HepG2 (cell line): ENCODE results near the gene C20orf204. TPM values are rescaled to one million over a fixed set of nuclear protein-coding genes. Genes with fewer than 3 reads are reported as not detected.

ENCODE experiments used
- ARNT2 ChIP-seq: sonication (generic); formaldehyde crosslinking; IDR thresholded peaks from 2 replicates; pipeline ENCODE4 v1.8.0; 2022; ENCODE audit warnings: mild to moderate bottlenecking, low read depth, missing genetic modification reagents, moderate library complexity
- CHD4 ChIP-seq: fragments of 200-600 bp; sonication (generic); IDR thresholded peaks from 2 replicates; pipeline ENCODE4 v1.7.0; 2017; ENCODE audit warnings: mild to moderate bottlenecking, low read length, borderline replicate concordance
- FIP1L1 ChIP-seq: fragments of 200-400 bp; formaldehyde crosslinking; IDR thresholded peaks from 2 replicates; pipeline ENCODE4 v1.6.1; 2018; ENCODE audit warnings: low read depth, mild to moderate bottlenecking, low read length, moderate library complexity, borderline replicate concordance; ENCODE audit not compliant: insufficient read depth
- FOXM1 ChIP-seq: sonication (generic); formaldehyde crosslinking; IDR thresholded peaks from 2 replicates; pipeline ENCODE4 v1.5.0; 2020; ENCODE audit warnings: missing genetic modification reagents
- HOXA5 ChIP-seq: sonication (generic); formaldehyde crosslinking; IDR thresholded peaks from 2 replicates; pipeline ENCODE4 v1.4.0; 2020; ENCODE audit warnings: missing genetic modification reagents
- KAT2B ChIP-seq: fragments of 150-350 bp; IDR thresholded peaks from 2 replicates; pipeline ENCODE4 v1.6.1; 2014; ENCODE audit warnings: low read depth, low read length, borderline replicate concordance
- KLF12 ChIP-seq: sonication (generic); formaldehyde crosslinking; IDR thresholded peaks from 2 replicates; pipeline ENCODE4 v1.4.0; 2020; ENCODE audit warnings: missing genetic modification reagents, borderline replicate concordance
- MAF1 ChIP-seq: sonication (generic); formaldehyde crosslinking; IDR thresholded peaks from 2 replicates; pipeline ENCODE4 v1.5.0; 2020; ENCODE audit warnings: missing genetic modification reagents, borderline replicate concordance
- MEIS2 ChIP-seq: sonication (generic); formaldehyde crosslinking; IDR thresholded peaks from 2 replicates; pipeline ENCODE4 v1.9.0; 2021; ENCODE audit warnings: mild to moderate bottlenecking, missing genetic modification reagents
- RARA ChIP-seq: IDR thresholded peaks from 2 replicates; pipeline ENCODE4 v1.6.1; 2016; ENCODE audit warnings: missing genetic modification reagents, missing compliant biosample characterization
- THAP7 ChIP-seq: sonication (generic); formaldehyde crosslinking; IDR thresholded peaks from 2 replicates; pipeline ENCODE4 v1.8.1; 2023; ENCODE audit warnings: mild to moderate bottlenecking, missing genetic modification reagents
- ZNF296 ChIP-seq: sonication (generic); formaldehyde crosslinking; conservative IDR thresholded peaks from 2 replicates; pipeline ENCODE4 v1.5.0; 2020; ENCODE audit warnings: mild to moderate bottlenecking, missing genetic modification reagents
- ZNF552 ChIP-seq: sonication (generic); formaldehyde crosslinking; IDR thresholded peaks from 2 replicates; pipeline ENCODE4 v1.9.0; 2022; ENCODE audit warnings: missing genetic modification reagents, mild to moderate bottlenecking, borderline replicate concordance
- ZNF567 ChIP-seq: sonication (generic); formaldehyde crosslinking; IDR thresholded peaks from 2 replicates; pipeline ENCODE4 v1.8.1; 2023; ENCODE audit warnings: mild to moderate bottlenecking, missing genetic modification reagents, borderline replicate concordance
- ZSCAN29 ChIP-seq: sonication (generic); formaldehyde crosslinking; conservative IDR thresholded peaks from 2 replicates; pipeline ENCODE4 v1.4.0; 2020; ENCODE audit warnings: mild to moderate bottlenecking, missing genetic modification reagents
- ZSCAN5A ChIP-seq: sonication (generic); formaldehyde crosslinking; IDR thresholded peaks from 2 replicates; pipeline ENCODE4 v1.8.0; 2022; ENCODE audit warnings: mild to moderate bottlenecking, missing genetic modification reagents, borderline replicate concordance
- polyA plus RNA-seq, 8 experiments: library from polyadenylated mRNA; depleted of rRNA in 3 of 8; stranded (reverse) in 7 of 8; unstranded in 1 of 8; fragments of >200 nt; fragmentation: Illumina TruSeq in 4 of 8; extraction: Trizol in 4 of 8; gene quantifications; 2 replicates each; pipeline versions ENCODE4 v1.2.1 to v1.2.3, GENCODE V29; 2011 to 2016; ENCODE audit warnings: low read depth in 4 of 8, missing spikeins in 1 of 8, mixed read lengths in 1 of 8; ENCODE audit not compliant: insufficient read depth in 1 of 8
- total RNA-seq, 5 experiments: library from RNA; depleted of rRNA; stranded (reverse); fragments of >200 nt; fragmentation: Illumina TruSeq; extraction: Trizol; gene quantifications; 2 replicates each; pipeline ENCODE4 v1.2.3, GENCODE V29; 2016; ENCODE audit warnings: low read depth in 1 of 5
- TF ChIP-seq, protein P1 (sequence below): sonication (generic); formaldehyde crosslinking; IDR thresholded peaks from 2 replicates; pipeline ENCODE4 v1.8.0; 2022; ENCODE audit warnings: missing genetic modification reagents, mild to moderate bottlenecking, borderline replicate concordance
- TF ChIP-seq, protein P2 (sequence below): sonication (generic); formaldehyde crosslinking; IDR thresholded peaks from 2 replicates; pipeline ENCODE4 v1.4.0; 2020; ENCODE audit warnings: missing genetic modification reagents, borderline replicate concordance
- TF ChIP-seq, protein P3 (sequence below): sonication (generic); formaldehyde crosslinking; IDR thresholded peaks from 2 replicates; pipeline ENCODE4 v1.5.1; 2020; ENCODE audit warnings: missing genetic modification reagents, mild to moderate bottlenecking, borderline replicate concordance
- TF ChIP-seq, protein P4 (sequence below): sonication (generic); formaldehyde crosslinking; IDR thresholded peaks from 2 replicates; pipeline ENCODE4 v1.5.1; 2020; ENCODE audit warnings: missing genetic modification reagents, mild to moderate bottlenecking, borderline replicate concordance

The C20orf204 gene
- total and polyA plus RNA-seq, 2 of the 13 experiments (the other 11 are each of a cell fraction or from before 2014, with no cell fraction given) = 22.1 to 80.0 TPM

DNA sequence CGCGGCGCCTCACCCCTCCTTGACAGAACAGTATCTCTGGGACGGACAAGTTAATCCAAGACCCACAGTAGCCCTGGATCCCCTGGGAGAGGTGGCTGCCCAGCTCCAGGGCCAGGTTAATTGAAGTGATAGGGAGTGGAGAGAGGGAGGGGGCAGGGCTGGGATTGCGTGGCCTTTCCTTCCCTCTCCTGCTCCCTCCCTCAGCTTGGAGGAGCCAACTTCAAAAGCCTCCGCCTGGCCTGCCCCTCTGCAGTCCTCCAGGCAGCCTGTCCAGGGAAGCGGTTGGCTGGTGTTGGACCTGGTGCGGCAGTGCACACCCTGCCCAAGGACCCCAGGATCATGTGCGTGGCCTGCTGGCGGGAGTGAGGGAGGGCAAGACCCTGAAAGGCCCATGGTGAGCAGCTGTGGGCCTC lies at the start of gene C20orf204 (continued):
- no peak for TF ChIP-seq KAT2B
- TF ChIP-seq ZNF552 (CRISPR knock-in tag) = no peak
- TF ChIP-seq ZSCAN29 (CRISPR knock-in tag) = no peak; the same call in 1 of the 2 replicates
- peak; percentile 88 for TF ChIP-seq HOXA5
- peak; percentile 94; the same call in 1 of the 2 replicates for TF ChIP-seq ZNF567 (CRISPR knock-in tag)
- peak; percentile 66 for TF ChIP-seq RARA (CRISPR knock-in tag)
- peak; percentile 28; the same call in 1 of the 2 replicates for TF ChIP-seq MEIS2 (CRISPR knock-in tag)
- TF ChIP-seq, protein P1, sequence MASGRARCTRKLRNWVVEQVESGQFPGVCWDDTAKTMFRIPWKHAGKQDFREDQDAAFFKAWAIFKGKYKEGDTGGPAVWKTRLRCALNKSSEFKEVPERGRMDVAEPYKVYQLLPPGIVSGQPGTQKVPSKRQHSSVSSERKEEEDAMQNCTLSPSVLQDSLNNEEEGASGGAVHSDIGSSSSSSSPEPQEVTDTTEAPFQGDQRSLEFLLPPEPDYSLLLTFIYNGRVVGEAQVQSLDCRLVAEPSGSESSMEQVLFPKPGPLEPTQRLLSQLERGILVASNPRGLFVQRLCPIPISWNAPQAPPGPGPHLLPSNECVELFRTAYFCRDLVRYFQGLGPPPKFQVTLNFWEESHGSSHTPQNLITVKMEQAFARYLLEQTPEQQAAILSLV (CRISPR knock-in tag) = peak; percentile 92
- no peak for TF ChIP-seq ZSCAN5A (CRISPR knock-in tag)
- TF ChIP-seq CHD4 = no peak
- peak; percentile 77; the same call in 1 of the 2 replicates for TF ChIP-seq THAP7 (CRISPR knock-in tag)
- peak; percentile 90; the same call in 1 of the 2 replicates for TF ChIP-seq ZNF296 (CRISPR knock-in tag)
- TF ChIP-seq, protein P2, sequence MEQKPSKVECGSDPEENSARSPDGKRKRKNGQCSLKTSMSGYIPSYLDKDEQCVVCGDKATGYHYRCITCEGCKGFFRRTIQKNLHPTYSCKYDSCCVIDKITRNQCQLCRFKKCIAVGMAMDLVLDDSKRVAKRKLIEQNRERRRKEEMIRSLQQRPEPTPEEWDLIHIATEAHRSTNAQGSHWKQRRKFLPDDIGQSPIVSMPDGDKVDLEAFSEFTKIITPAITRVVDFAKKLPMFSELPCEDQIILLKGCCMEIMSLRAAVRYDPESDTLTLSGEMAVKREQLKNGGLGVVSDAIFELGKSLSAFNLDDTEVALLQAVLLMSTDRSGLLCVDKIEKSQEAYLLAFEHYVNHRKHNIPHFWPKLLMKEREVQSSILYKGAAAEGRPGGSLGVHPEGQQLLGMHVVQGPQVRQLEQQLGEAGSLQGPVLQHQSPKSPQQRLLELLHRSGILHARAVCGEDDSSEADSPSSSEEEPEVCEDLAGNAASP = peak; percentile 71; the same call in 1 of the 2 replicates
- no peak for TF ChIP-seq FIP1L1
- TF ChIP-seq, protein P3, sequence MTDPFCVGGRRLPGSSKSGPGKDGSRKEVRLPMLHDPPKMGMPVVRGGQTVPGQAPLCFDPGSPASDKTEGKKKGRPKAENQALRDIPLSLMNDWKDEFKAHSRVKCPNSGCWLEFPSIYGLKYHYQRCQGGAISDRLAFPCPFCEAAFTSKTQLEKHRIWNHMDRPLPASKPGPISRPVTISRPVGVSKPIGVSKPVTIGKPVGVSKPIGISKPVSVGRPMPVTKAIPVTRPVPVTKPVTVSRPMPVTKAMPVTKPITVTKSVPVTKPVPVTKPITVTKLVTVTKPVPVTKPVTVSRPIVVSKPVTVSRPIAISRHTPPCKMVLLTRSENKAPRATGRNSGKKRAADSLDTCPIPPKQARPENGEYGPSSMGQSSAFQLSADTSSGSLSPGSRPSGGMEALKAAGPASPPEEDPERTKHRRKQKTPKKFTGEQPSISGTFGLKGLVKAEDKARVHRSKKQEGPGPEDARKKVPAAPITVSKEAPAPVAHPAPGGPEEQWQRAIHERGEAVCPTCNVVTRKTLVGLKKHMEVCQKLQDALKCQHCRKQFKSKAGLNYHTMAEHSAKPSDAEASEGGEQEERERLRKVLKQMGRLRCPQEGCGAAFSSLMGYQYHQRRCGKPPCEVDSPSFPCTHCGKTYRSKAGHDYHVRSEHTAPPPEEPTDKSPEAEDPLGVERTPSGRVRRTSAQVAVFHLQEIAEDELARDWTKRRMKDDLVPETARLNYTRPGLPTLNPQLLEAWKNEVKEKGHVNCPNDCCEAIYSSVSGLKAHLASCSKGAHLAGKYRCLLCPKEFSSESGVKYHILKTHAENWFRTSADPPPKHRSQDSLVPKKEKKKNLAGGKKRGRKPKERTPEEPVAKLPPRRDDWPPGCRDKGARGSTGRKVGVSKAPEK = 0 out of 2 replicates have a peak, but pooled peaks have one; percentile 46
- TF ChIP-seq MAF1 (CRISPR knock-in tag) = no peak
- 0 out of 2 replicates have a peak, but pooled peaks have one; percentile 46 for TF ChIP-seq ARNT2 (CRISPR knock-in tag)
- TF ChIP-seq FOXM1 (CRISPR knock-in tag) = no peak
- TF ChIP-seq KLF12 (CRISPR knock-in tag) = no peak; the same call in 1 of the 2 replicates
- TF ChIP-seq, protein P4, sequence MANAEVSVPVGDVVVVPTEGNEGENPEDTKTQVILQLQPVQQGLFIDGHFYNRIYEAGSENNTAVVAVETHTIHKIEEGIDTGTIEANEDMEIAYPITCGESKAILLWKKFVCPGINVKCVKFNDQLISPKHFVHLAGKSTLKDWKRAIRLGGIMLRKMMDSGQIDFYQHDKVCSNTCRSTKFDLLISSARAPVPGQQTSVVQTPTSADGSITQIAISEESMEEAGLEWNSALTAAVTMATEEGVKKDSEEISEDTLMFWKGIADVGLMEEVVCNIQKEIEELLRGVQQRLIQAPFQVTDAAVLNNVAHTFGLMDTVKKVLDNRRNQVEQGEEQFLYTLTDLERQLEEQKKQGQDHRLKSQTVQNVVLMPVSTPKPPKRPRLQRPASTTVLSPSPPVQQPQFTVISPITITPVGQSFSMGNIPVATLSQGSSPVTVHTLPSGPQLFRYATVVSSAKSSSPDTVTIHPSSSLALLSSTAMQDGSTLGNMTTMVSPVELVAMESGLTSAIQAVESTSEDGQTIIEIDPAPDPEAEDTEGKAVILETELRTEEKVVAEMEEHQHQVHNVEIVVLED (CRISPR knock-in tag) = peak; percentile 65; the same call in 1 of the 2 replicates
